ENCODE measurements around the gene RTTN. TPM values are rescaled to one million over a fixed set of nuclear protein-coding genes. Genes with fewer than 3 reads are reported as not detected.

Gene RTTN
- total RNA-seq, 1 experiment from 2014 or later, result 14.3 TPM

- Histone ChIP-seq H3K4me3 (no peak overlapping the region), H3K4me2 (no peak overlapping the region), H3K4me1 (replicated peaks; ENCODE audit: insufficient read depth) (no peaks in the 10 kb centered on the region), H3K27me3 (ENCODE audit: insufficient read depth, low read depth) (no peaks in the 10 kb centered on the region), H4K20me1 (ENCODE audit: insufficient read depth) (no peaks in the 10 kb centered on the region), H3K27ac (no peak overlapping the region), H3K9me3 (ENCODE audit: insufficient read depth, low read depth) (no peaks in the 10 kb centered on the region), H3F3A (ENCODE audit: insufficient read depth, low read depth) (0 out of 2 replicates have a peak, but pooled peaks cover 3% of the 10 kb centered on the region), H3K9me2 (ENCODE audit: insufficient read depth) (no peaks in the 10 kb centered on the region), H2AFZ (no peak overlapping the region), H3K79me2 (ENCODE audit: low read depth) (no peaks in the 10 kb centered on the region), H3K36me3 (ENCODE audit: low read depth) (no peaks in the 10 kb centered on the region)
- no peak for TF ChIP-seq CTCF (conservative IDR thresholded peaks at IDR 0.05)
- no peak for TF ChIP-seq EZH2 (IDR thresholded peaks at IDR 0.05; ENCODE audit: low read depth)
- POLR2A ChIA-PET (ENCODE audit: unreplicated experiment), result interaction anchor here (0.7 kb wide), 1 partner anchor 77 kb away, joined by 4 read pairs; no protein-coding TSS in a partner anchor
- intact Hi-C loops (cut with micrococcal nuclease; ENCODE audit: unreplicated experiment), result no loop called here
- CTCF ChIA-PET, result no interaction called here
- DNase-seq, result no peak
- BruUV-seq (replicated peaks), result no TSS peak
Observed at GRCh38 chr18:70175216-70175615, 30.3 kb downstream of the RTTN start.

GRCh38 chr18:70172225-70172624 lies 33.3 kb downstream of the RTTN start:
- Histone ChIP-seq H3K4me2 (no peak overlapping the region), H3F3A (ENCODE audit: insufficient read depth, low read depth) (0 out of 2 replicates have a peak, but pooled peaks cover 3% of the 10 kb centered on the region), H3K4me1 (replicated peaks; ENCODE audit: insufficient read depth) (no peaks in the 10 kb centered on the region), H2AFZ (no peak overlapping the region), H3K9me3 (ENCODE audit: insufficient read depth, low read depth) (no peaks in the 10 kb centered on the region), H3K9me2 (ENCODE audit: insufficient read depth) (no peaks in the 10 kb centered on the region), H3K4me3 (no peak overlapping the region), H3K79me2 (ENCODE audit: low read depth) (no peaks in the 10 kb centered on the region), H3K27me3 (ENCODE audit: insufficient read depth, low read depth) (no peaks in the 10 kb centered on the region), H3K27ac (no peak overlapping the region), H4K20me1 (ENCODE audit: insufficient read depth) (no peaks in the 10 kb centered on the region), H3K36me3 (ENCODE audit: low read depth) (no peaks in the 10 kb centered on the region)
- CTCF ChIA-PET, result no interaction called here
- POLR2A ChIA-PET (ENCODE audit: unreplicated experiment), result no interaction called here
- no TSS peak for BruUV-seq (replicated peaks)
- no peak for DNase-seq
- TF ChIP-seq EZH2 (IDR thresholded peaks at IDR 0.05; ENCODE audit: low read depth) (no peak), CTCF (conservative IDR thresholded peaks at IDR 0.05) (peak; percentile 67)
- intact Hi-C loops (cut with micrococcal nuclease; ENCODE audit: unreplicated experiment), result loop anchor here (1.0 kb wide), 2 partner anchors 278 to 282 kb away; no protein-coding TSS in a partner anchor

GRCh38 chr18:70169747-70170146 lies 35.7 kb downstream of the RTTN start:
- no peaks in the 10 kb centered on the region for H3F3A ChIP-seq (ENCODE audit: insufficient read depth, low read depth)
- no peaks in the 10 kb centered on the region for H4K20me1 ChIP-seq (ENCODE audit: insufficient read depth)
- no peak overlapping the region for H3K4me2 ChIP-seq
- H3K4me3 ChIP-seq, result no peak overlapping the region
- H2AFZ ChIP-seq, result no peak overlapping the region
- DNase-seq, result no peak
- BruUV-seq (replicated peaks), result no TSS peak
- H3K27ac ChIP-seq, result no peak overlapping the region
- peaks cover 7% of the 10 kb centered on the region; the same call in 1 of the 2 replicates for H3K36me3 ChIP-seq (ENCODE audit: low read depth)
- H3K9me2 ChIP-seq (ENCODE audit: insufficient read depth), result no peaks in the 10 kb centered on the region
- intact Hi-C loops (cut with micrococcal nuclease; ENCODE audit: unreplicated experiment), result no loop called here
- TF ChIP-seq CTCF (conservative IDR thresholded peaks at IDR 0.05), result no peak
- TF ChIP-seq EZH2 (IDR thresholded peaks at IDR 0.05; ENCODE audit: low read depth), result no peak
- H3K4me1 ChIP-seq (replicated peaks; ENCODE audit: insufficient read depth), result no peaks in the 10 kb centered on the region
- POLR2A ChIA-PET (ENCODE audit: unreplicated experiment), result no interaction called here
- no peaks in the 10 kb centered on the region for H3K9me3 ChIP-seq (ENCODE audit: insufficient read depth, low read depth)
- CTCF ChIA-PET, result interaction anchor here (0.6 kb wide), 1 partner anchor 169 kb away, joined by 3 read pairs; no protein-coding TSS in a partner anchor
- no peaks in the 10 kb centered on the region for H3K79me2 ChIP-seq (ENCODE audit: low read depth)
- no peaks in the 10 kb centered on the region for H3K27me3 ChIP-seq (ENCODE audit: insufficient read depth, low read depth)

All from PC-9 (cell line).